Keratinocyte (primary cell): ENCODE measurements around the gene NPHS1. TPM values are rescaled to one million over a fixed set of nuclear protein-coding genes. Genes with fewer than 3 reads are reported as not detected.

Source experiments
- DNase-seq: peaks from one replicate; pipeline ENCODE4 v3.0.0-alpha.2; 2011; ENCODE audit warnings: low read depth, missing footprints, low spot score
- FAIRE-seq: peaks from 2 replicates; lab custom pipeline; 2011; peaks lifted over from hg19 to GRCh38; lab: Jason Lieb, UNC
- H2AFZ ChIP-seq: 2 replicates; pipeline ENCODE4 v1.6.0; 2012; ENCODE audit warnings: low read length, control low read depth, inconsistent platforms; ENCODE audit not compliant: control insufficient read depth
- H3K27ac ChIP-seq: 2 replicates; pipeline ENCODE4 v1.5.1; 2011; ENCODE audit warnings: low read length; ENCODE audit not compliant: control insufficient read depth, insufficient read depth
- H3K27me3 ChIP-seq: 3 replicates; pipeline ENCODE4 v1.6.0; 2011; ENCODE audit warnings: low read length; ENCODE audit not compliant: control insufficient read depth, insufficient read depth; ENCODE audit errors: extremely low read depth
- H3K36me3 ChIP-seq, 2 experiments: 2 replicates in 1 of 2; 3 replicates in 1 of 2; pipeline ENCODE4 v1.5.1; 2011; ENCODE audit warnings: low read length in 2 of 2, mild to moderate bottlenecking in 1 of 2; ENCODE audit not compliant: control insufficient read depth in 2 of 2, insufficient read depth in 2 of 2; ENCODE audit errors: extremely low read depth in 1 of 2
- H3K4me1 ChIP-seq: 3 replicates; pipeline ENCODE4 v1.5.1; 2011; ENCODE audit warnings: low read length; ENCODE audit not compliant: control insufficient read depth, insufficient read depth; ENCODE audit errors: extremely low read depth
- H3K4me2 ChIP-seq: 3 replicates; pipeline ENCODE4 v1.6.0; 2011; ENCODE audit warnings: low read depth, low read length; ENCODE audit not compliant: control insufficient read depth, insufficient read depth; ENCODE audit errors: extremely low read depth
- H3K4me3 ChIP-seq, 3 experiments: fragments of 200-600 bp in 1 of 3; sonication (generic) in 1 of 3; 2 replicates in 2 of 3; 3 replicates in 1 of 3; pipeline ENCODE4 v1.5.1; 2011 to 2016; ENCODE audit warnings: low read length in 3 of 3, mild to moderate bottlenecking in 3 of 3, control low read depth in 2 of 3, inconsistent platforms in 1 of 3, low read depth in 1 of 3, mixed read lengths in 1 of 3, mixed run types in 1 of 3, moderate library complexity in 1 of 3; ENCODE audit not compliant: control insufficient read depth in 2 of 3, insufficient read depth in 2 of 3; ENCODE audit errors: extremely low read depth in 1 of 3
- H3K79me2 ChIP-seq: 2 replicates; pipeline ENCODE4 v1.6.0; 2012; ENCODE audit warnings: low read length; ENCODE audit not compliant: control insufficient read depth, insufficient read depth
- H3K9ac ChIP-seq: 3 replicates; pipeline ENCODE4 v1.6.0; 2011; ENCODE audit warnings: low read length; ENCODE audit not compliant: control insufficient read depth, insufficient read depth; ENCODE audit errors: extremely low read depth
- H3K9me1 ChIP-seq: 3 replicates; pipeline ENCODE4 v1.6.0; 2011; ENCODE audit warnings: low read length; ENCODE audit not compliant: control insufficient read depth, insufficient read depth; ENCODE audit errors: extremely low read depth
- H3K9me3 ChIP-seq: 2 replicates; pipeline ENCODE4 v1.5.1; 2012; ENCODE audit warnings: low read depth, low read length; ENCODE audit not compliant: control insufficient read depth
- H4K20me1 ChIP-seq: 3 replicates; pipeline ENCODE4 v1.6.0; 2011; ENCODE audit warnings: low read length; ENCODE audit not compliant: control insufficient read depth, insufficient read depth; ENCODE audit errors: extremely low read depth
- CTCF ChIP-seq, 3 experiments: IDR thresholded peaks in 1 of 3; conservative IDR thresholded peaks in 1 of 3; optimal IDR thresholded peaks in 1 of 3; 2 replicates in 2 of 3; 3 replicates in 1 of 3; pipeline versions ENCODE3 to v1.5.1; 2011; ENCODE audit warnings: low read length in 3 of 3, mild to moderate bottlenecking in 3 of 3, moderate library complexity in 2 of 3, control low read depth in 1 of 3, inconsistent platforms in 1 of 3; ENCODE audit not compliant: insufficient read depth in 2 of 3; ENCODE audit errors: extremely low read depth in 1 of 3
- EZH2 ChIP-seq: IDR thresholded peaks from one replicate; pipeline ENCODE4 v1.6.1; 2012; ENCODE audit warnings: inconsistent platforms, mild to moderate bottlenecking, low read length, moderate library complexity
- dilution Hi-C: fragments of 300-500 bp; cut with MboI; formaldehyde crosslinking; loops from one replicate; pipeline ENCODE4 v1.7.0; 2020; ENCODE audit warnings: low sequenced_read_pairs; ENCODE audit not compliant: extremely low pct_ligation_motif_present
- polyA plus RNA-seq, 5 experiments: library from polyadenylated mRNA; depleted of rRNA in 3 of 5; stranded (reverse) in 3 of 5; stranded (forward) in 1 of 5; unstranded in 1 of 5; fragments of >200 nt; gene quantifications; 1 replicate in 1 of 5; 2 replicates in 3 of 5; 3 replicates in 1 of 5; pipeline versions ENCODE4 v1.2.1 to v1.2.3, GENCODE V29; 2011 to 2012; ENCODE audit warnings: missing spikeins in 2 of 5, low read depth in 1 of 5, low replicate concordance in 1 of 5

NPHS1 gene
- polyA plus RNA-seq, 1 donor (not counting 4 experiments of a cell fraction or from before 2014, with no cell fraction given) = not detected

GRCh38 chr19:35818445-35818844, 33.9 kb downstream of the NPHS1 start:
- H2AFZ ChIP-seq = no peak overlapping the region
- FAIRE-seq (no peak), DNase-seq (no peak)
- TF ChIP-seq CTCF (optimal IDR thresholded peaks at IDR 0.05 in 1 of 3, IDR thresholded peaks at IDR 0.05 in 1 of 3, conservative IDR thresholded peaks at IDR 0.05 in 1 of 3; ENCODE audit: extremely low read depth in 1 of 3, insufficient read depth in 2 of 3, low read length in 3 of 3) (no peak), EZH2 (no peak)
- no peaks in the 10 kb centered on the region for H3K36me3 ChIP-seq
- H3K4me1 ChIP-seq = no peaks in the 10 kb centered on the region
- no peaks in the 10 kb centered on the region for H3K9me3 ChIP-seq
- H3K9ac ChIP-seq = no peak overlapping the region
- dilution Hi-C loops = no loop called here
- no peak overlapping the region for H3K4me3 ChIP-seq
- no peaks in the 10 kb centered on the region for H3K27me3 ChIP-seq
- H4K20me1 ChIP-seq = no peaks in the 10 kb centered on the region
- H3K9me1 ChIP-seq = no peaks in the 10 kb centered on the region
- H3K27ac ChIP-seq = no peak overlapping the region
- H3K4me2 ChIP-seq = no peak overlapping the region
- H3K79me2 ChIP-seq = no peaks in the 10 kb centered on the region

GRCh38 chr19:35816846-35817245, 35.5 kb downstream of the NPHS1 start:
- Histone ChIP-seq H3K27me3 (no peaks in the 10 kb centered on the region), H2AFZ (no peak overlapping the region), H4K20me1 (no peaks in the 10 kb centered on the region), H3K9ac (no peak overlapping the region), H3K27ac (no peak overlapping the region), H3K79me2 (no peaks in the 10 kb centered on the region), H3K9me1 (no peaks in the 10 kb centered on the region), H3K4me2 (no peak overlapping the region), H3K4me3 (no peak overlapping the region), H3K36me3 (no peaks in the 10 kb centered on the region), H3K4me1 (no peaks in the 10 kb centered on the region), H3K9me3 (no peaks in the 10 kb centered on the region)
- DNase-seq (no peak), FAIRE-seq (no peak)
- TF ChIP-seq CTCF (optimal IDR thresholded peaks at IDR 0.05 in 1 of 3, IDR thresholded peaks at IDR 0.05 in 1 of 3, conservative IDR thresholded peaks at IDR 0.05 in 1 of 3; ENCODE audit: extremely low read depth in 1 of 3, insufficient read depth in 2 of 3, low read length in 3 of 3) = no peak
- TF ChIP-seq EZH2 = no peak
- dilution Hi-C loops = no loop called here
